Renal cortical epithelial cell (primary cell): ENCODE results near the gene APOF. TPM values are rescaled to one million over a fixed set of nuclear protein-coding genes. Genes with fewer than 3 reads are reported as not detected.
"Not testable (repeated sequence)": the region's sequence is repeated elsewhere in the genome, so short reads cannot be mapped to it uniquely, and the experiment has no call there.

Source experiments
- DNase-seq: peaks from one replicate; pipeline ENCODE4 v3.0.0-alpha.2; 2011; ENCODE audit warnings: low read depth
- total RNA-seq: library from RNA; depleted of rRNA; stranded (reverse); fragments of >200 nt; gene quantifications from 2 replicates; pipeline ENCODE4 v1.2.3, GENCODE V29; 2014

Gene APOF, protein sequence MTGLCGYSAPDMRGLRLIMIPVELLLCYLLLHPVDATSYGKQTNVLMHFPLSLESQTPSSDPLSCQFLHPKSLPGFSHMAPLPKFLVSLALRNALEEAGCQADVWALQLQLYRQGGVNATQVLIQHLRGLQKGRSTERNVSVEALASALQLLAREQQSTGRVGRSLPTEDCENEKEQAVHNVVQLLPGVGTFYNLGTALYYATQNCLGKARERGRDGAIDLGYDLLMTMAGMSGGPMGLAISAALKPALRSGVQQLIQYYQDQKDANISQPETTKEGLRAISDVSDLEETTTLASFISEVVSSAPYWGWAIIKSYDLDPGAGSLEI
- total RNA-seq, result not detected in 2 replicates

DNA sequence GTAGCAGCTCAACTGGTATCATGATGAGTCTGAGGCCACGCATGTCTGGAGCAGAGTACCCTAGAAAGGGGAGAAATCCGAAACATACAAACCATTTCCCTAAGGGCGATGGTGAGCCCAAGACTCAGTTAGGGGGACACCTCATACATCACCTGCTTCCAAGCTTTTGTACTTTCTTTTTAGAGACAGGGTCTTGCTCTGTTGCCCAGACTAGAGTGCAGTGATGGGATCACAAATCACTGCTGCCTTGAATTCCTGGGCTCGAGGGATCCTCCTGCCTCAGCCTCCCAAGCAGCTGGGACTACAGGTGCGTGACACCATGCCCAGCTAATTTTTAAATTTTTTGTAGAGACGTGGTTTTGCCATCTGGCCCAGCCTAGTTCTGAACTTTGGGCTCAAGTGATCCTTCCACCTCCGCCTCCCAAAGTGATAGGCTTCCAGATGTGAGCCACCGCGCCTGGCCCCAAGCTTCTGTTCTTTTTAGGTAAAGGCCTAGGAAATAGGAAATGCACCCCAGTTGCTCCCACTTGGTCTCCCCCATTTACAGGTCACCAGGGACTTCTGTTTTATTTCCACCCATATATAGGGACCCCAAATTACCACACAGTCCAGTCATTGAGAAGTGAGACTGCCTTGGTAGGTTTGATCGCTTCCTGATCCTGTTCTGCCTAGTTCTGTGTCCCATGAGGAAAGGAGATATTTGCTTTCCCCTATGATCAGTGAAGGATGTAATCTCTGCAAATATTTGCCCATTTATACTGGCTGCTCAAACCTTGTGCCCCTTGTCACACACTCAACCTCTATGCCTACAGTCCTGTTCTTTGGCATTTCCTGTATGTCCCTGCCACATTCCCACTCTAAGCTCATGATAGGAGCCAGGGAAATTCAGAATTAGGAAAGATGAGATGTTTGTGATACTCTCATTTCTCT, at the start of gene APOF:
APOF (minus strand) TSS at position 728 of the 930 bp plus-strand sequence; CDS start at position 616, 112 bp downstream.
- no peak for DNase-seq

DNA sequence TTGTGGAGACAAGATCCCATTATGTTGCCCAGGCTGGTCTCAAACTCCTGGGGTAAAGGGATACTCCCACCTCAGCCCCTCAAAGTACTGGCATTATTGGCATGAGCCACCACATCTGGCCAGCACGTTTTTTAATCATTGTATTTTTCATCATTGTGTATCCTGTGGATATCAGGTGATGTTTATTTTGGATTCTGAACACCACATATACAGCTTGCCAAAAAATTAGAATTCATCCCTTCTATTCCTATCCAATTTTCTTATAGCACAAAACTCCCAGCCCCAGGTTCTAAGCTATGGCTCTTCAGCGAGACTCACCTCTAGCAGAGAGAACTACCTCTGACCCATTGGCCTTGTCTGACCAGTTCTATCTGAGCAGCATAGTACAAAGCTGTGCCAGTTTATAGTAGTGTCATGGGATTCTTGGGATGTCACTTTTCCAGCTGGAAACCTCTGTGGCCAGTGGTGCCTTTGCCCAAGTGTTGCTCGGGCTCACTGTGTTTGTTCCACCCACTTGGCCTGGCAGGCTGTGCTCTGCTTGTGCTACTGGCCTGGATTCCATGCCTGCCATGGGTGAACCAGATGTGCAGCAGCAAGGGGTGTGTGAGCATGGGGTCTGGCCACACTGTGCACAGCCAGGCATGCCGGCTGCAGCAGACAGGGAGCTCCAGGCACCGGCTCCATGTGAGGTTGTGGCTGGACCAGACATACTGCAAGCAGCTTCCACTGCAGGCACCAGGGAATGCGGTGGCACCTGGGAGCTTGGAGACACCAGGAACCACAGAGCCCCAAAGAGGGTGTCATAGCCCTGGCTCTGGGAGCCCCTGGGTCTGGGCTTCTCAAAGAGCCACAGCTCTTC, 49.4 kb upstream of the APOF start:
- no peak for DNase-seq

DNA sequence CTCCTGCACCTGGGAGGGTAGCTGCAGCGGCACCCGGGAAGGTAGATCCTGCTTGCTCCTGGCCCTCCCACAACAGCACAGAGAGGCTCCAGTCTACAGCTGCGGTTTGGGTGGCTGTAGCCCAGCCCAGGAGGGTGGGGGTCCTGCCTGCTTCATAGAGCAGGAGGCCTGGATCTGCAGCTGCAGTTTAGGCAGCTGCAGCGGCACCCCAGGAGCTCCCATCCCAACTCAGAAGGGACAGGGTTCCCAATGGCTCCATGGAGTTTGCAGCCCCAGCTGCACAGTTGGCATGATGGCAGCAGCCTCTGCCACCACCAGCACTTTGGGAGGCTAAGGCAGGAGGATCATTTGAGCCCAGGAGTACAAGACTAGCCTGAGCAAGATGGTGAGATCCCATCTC, 48.1 kb upstream of the APOF start:
- no peak for DNase-seq

DNA sequence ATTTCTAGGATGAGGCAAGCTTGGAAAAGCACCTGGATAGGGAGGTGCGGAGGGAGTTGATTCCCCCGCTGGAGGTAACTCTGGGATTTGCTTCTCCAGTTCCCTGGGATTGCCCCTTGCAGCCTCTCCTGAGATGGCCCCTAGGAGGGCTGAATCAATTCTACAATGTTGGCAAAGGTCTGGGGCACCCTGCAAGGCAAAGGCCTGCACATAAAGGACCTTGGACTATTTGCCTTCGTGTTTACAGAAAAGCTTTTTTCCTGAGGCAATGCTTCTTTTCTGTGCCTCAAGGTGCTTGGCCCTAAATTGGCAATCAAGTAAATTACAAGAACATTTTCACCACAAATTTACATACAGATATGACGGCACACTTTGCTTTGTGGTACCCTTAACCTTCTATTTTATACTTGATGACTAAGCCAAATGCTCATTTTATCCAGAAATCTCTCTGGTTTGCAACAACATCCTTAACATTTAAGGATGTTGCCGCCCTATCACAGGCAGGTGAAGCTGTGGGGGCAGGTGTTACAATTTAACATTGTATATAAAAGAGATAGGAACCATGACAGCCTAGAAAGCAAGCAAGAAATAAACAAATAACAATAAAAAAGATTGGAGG, 46.3 kb upstream of the APOF start:
- DNase-seq, result no peak

DNA sequence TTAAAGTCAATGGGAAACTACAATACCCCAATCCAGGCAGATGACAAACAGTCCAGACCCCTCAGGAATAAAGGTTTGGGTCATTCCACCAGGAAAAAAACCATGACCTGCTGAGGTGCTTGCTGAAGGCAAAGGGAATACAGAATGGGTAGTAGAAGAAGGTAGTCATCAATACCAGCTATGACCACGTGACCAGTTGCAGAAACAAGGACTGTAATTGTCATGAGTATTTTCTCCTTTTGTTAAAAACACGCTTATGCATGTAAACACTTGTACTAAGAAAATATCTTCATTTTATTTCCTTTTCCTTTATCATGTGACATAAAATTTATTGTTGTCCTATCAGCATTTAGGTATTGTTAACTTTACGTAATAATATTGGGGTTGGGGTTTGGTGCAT, 41.6 kb upstream of the APOF start:
- DNase-seq, result not testable (repeated sequence)

DNA sequence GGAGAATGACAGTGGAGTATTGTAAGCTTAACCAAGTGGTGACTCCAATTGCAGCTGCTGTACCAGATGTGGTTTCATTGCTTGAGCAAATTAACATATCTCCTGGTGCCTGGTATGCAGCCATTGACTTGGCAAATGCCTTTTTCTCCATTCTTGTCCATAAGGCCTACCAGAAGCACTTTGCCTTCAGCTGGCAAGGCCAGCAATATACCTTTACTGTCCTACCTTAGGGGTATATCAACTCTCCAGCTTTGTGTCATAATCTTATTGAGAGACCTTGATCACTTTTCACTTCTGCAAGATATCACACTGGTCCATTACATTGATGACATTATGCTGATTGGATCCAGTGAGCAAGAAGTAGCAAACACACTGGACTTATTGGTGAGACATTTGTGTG, 39.0 kb upstream of the APOF start:
- DNase-seq, result not testable (repeated sequence)

DNA sequence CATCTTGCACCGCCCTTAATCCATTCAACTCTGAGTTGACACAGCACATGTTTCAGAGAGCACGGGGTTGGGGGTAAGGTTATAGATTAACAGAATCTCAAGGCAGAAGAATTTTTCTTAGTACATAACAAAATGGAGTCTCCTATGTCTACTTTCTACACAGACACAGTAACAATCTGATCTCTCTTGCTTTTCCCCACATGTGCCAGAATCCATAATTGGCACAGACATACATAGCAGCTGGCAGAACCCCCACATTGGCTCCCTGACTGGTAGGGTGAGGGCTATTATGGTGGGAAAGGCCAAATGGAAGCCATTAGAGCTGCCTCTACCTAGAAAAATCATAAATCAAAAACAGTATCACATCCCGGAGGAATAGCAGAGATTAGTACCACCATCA, 38.5 kb upstream of the APOF start:
- DNase-seq, result not testable (repeated sequence)

DNA sequence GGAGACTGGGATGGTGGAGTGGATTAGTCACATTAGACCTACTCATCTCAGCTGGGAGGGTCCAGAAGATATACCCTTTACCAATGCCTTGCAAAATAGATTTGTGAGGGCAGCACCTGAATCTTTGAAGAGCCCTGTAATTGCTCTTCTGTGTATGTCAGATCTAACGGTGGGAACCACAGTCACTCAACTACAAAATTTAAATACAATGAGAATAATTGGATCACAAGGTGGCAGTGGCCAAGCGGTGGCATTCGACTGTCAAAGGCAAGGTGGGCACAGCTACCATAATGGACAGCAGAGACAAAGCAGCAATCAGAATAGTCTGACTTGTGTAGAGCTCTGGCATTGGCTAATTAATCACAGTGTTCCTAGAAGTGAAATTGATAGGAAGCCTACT, 36.8 kb upstream of the APOF start:
- not testable (repeated sequence) for DNase-seq

DNA sequence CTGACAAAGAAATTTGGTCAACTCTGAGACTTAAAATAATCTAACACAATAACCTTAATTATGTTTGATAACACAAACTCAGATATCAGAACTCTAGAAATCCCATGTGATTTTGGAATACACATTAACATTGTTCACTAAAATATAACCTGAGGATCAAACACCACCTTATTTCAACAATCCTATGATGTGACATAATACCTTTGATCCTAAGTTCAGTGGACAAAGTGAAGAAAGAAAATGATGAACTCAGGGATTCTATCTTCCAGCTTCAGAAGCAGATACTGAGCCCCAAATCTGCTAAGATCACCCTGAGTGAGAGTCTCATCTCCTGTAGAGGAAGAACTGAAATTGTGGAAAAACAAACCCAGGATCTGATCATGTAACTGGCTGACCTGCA, 35.7 kb upstream of the APOF start:
- no peak for DNase-seq

DNA sequence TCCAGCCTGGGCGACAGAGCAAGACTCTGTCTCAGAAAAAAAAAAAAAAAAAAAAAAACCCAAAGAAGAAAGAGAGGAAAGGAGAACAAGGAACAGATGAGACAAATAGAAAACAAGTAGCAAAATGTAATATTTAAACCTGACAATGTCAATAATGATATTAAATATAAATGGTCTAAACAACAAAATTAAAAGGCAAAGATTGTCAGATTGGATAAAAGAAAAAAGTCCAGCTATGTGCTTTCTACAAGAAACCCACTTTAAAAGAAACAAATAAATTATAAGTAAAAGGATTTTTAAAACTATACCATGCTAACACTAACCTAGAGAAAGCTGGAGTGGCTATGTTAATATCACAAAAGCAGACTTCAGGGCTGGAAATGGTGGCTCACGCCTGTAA, 29.7 kb upstream of the APOF start:
- no peak for DNase-seq

DNA sequence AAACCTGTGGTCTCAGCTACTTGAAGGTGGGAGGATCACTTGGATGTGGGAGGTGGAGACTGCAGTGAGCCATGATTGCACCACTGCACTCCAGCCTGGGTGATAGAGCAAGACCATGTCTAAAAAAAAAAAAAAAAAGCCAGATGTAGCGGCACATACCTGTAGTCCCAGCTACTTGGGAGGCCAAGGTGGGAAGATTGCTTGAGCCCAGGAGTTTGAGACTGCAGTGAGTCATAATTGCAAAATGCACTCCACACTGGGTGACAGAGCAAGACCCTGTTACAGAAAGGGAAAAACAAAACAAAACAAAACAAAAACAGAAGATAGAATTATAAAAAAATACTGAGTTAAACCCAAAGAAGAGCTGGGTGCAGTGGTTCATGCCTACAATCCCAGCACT, 29.1 kb upstream of the APOF start:
- peak; percentile 15 for DNase-seq

DNA sequence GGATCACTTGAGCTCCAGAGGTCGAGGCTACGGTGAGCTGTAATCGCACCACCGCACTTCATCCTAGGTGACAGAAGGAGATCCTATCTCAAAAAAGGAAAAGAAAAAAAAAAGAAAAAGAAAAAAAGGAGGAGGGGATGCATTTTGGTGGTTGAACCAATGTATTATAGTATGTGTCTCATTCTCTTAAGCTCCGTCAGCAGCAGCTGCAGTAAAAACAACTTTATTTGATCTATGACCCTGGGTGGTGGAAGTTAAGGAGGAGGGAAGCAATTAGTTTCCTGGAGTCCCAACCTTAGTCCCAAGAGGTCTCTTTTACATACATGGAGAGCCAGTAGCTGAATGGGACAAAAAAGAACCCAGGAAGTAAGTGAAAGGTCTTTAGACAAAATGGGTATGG, 26.8 kb upstream of the APOF start:
- no peak for DNase-seq

DNA sequence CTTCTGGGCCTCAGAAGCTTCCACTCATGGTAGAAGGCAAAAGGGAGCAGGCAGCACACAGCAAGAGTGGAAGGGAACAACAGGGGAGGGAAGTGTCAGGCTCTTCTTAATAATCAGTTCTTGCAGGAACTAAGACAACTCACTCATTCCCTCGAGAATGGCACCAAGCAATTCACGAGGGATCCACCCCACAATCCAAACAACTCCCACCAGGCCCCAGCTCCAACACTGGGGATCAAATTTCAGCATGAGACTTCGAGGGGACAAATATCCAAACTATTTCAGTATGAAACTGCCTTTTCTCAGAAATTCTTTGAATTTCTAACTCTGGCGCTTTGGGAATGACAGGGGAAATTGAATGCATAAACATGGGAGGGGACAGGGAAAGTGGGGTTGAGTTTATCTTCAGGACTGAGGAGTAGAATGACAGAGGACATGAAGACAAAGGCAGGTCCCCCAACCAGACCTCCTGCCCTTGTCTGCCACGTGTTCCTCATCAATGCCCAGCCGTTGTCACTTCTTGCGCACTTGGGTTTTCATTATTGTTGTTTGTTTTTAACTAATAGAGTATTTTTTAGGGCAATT, 24.6 kb upstream of the APOF start:
- DNase-seq, result no peak

DNA sequence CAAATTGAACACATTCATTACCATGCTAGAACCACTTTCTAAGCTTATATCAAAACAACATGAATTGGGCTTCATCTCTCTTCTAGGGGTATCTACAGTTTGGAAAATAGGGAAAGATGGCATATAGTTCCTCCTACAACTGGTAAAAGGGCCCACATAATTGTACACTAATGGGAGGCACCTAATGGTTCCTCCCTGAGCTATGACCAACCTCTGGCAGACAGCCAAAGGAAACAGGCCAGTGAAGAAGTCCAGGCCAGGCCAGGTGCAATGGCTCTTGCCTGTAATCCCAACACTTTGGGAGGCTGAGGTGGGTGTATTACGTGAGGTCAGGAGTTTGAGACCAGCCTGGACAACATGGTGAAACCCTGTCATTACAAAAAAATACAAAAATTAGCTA, 23.2 kb upstream of the APOF start:
- DNase-seq, result peak; percentile 49

DNA sequence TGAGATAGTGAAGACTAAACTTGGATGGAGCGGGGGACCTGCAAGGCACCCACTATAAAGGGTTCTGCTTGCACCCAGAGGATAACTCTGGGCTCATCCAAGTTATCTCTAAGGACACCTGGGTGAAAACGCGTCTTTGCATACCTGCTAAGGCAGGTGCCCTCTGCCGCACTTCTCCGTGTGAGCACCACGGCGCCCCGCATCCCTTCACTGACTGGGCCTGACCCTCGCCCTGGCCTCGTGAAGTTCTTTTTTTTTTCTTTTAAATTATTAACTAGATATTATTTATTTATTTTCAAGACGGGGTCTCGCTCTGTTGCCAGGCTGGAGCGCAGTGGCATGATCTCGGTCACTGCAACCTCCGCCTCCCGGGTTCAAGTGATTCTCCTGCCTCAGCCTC, 20.0 kb upstream of the APOF start:
- no peak for DNase-seq

DNA sequence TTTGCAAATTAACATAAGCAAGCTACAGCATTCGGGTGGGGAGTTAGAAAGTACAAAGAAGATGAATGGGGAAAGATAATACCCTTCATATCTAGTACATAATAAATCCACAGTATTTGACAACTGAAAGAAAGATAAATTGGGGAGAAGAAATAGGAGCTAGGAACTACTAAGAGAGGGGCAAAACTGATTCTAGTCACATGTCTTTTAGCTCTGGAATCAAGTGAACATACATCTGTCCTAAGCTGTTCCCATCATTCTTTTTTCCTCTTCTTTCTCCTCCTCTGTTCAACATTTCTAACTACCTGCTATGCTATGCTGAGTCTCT, 15.3 kb upstream of the APOF start:
- no peak for DNase-seq

DNA sequence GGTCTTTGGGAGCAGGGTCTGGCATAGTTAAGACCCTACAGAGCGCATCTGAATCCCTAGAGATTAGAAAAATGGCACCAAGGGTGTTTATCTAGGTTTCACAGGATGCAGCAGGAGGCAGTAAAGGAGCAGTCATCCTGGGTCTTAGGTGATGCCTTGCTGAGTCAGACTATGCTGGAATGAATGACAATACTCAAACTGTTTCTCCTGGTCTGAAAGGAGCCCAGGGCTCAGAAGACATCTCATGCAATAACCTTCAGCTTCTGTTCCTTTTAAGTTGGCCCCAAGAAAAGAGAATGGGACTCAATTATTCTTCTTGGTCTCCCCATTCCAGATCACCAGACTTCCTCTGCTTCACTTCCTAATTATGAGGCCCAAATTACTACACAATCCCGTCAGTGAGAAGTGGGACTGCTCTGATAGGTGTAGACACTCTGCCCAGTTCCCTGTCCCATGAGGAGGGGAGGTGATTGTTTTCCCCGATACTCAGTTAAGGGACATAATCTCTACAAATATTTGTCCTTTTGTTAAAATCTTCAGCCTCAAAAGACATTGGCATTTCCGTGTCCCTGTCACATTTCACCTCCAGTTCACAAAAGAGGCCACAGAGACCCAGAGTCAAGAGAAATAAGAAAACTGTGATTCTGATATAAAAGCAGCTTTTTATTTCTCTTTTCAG, 14.8 kb upstream of the APOF start:
- DNase-seq, result peak; percentile 71

DNA sequence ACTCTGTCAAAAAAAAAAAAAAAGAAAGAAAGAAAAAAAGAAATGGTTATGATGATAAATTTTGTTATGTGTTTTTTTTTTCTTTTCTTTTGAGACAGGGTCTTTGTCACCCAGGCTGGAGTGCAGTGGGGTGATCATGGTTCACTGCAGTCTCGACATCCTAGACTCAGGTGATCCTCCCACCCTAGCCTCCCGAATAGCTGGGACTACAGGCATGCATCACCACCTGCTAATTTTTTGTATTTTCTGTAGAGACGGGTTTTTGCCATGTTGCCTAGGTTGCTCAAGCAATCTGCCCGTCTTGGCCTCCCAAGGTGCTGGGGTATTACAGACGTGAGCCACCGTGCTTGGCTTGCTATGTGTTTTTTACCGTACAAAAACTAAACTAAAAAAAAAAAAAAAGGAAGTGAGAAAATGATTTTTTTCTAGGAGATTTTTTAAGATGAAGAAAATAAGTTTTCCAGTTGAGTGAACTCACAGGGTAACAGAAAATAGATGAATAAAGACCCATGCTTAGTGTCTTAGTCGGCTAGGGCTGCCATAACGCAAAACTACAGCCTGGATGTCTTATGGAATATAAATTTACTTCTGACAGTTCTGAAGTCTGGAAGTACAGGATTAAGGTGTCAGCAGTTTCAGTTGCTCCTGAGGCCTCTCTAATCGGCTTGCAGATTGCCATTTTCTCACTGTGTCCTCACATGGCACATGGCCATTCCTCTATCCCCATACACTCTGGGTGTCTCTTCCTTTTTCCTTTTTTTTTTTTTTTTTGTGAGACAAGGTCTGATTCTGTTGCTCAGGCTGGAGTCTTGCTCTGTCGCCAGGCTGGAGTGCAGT, 13.2 kb upstream of the APOF start:
- no peak for DNase-seq

DNA sequence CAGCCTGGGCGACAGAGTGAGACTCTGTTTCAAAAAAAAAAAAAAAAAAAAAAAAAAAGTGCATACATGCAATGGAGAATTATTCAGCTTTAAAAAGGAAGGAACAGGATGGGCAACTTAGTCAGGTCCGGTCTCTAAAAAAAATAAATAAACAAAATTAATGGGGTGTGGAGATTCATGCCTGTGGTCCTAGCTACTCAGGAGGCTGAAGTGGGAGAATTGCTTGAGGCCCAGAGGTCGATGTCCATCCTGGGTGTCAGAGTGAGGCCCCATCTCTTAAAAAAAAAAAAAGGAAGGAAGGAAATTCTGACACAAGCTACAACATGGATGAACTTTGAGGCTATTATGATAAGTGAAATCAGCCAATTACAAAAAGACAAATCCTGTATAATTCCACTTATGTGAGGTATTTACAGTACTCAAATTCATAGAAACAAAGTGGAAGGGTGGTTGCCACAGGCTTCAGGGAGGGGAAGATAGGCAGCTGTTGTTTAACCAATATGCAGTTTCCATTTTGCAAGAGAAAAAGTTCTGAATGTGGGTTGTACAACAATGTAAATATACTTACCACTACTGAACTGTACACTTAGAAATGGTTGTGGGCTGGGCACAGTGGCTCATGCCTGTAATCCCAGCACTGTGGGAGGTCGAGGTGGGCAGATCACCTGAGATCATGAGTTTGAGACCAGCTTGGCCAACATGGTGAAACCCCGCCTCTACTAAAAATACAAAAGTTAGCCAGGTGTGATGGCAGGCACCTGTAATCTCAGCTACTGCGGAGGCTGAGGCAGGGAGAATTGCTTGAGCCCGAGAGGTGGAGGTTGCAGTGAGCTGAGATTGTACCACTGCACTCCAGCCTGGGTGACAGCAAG, 12.3 kb upstream of the APOF start:
- DNase-seq, result peak; percentile 56
